ENCODE measurements around the gene SLC16A8.

DNA sequence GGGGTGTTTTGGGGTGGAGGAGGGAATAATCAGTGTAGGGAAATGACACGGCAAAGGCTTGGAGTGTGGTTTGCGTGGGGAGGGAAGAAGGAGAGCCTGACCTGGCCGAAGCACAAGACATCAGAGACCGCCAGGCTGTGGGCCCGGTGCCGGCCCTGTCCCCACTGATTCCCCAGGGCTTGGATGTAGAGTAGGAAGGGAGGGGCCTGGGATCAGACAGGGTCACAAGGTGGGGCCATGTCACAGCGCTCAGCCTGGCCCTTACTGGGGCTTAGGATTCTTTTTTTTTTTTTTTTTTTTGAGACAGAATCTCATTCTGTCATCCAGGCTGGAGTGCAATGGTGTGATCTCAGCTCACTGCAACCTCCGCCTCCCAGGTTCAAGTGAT is 17.0 kb downstream of the SLC16A8 start:
- TF ChIP-seq CTCF (IDR thresholded peaks at IDR 0.05; ENCODE audit: low read length) (no peak), EZH2 (optimal IDR thresholded peaks at IDR 0.05; ENCODE audit: low read depth, low read length) (no peak), EZH2phosphoT487 (IDR thresholded peaks at IDR 0.05; ENCODE audit: low read length) (no peak)
